Suprapubic skin (tissue), 4 donors: Measurements from ENCODE around the gene COL18A1.

Experiments
- POLR2A ChIP-seq, 2 donors: fragments of 450-650 bp; IDR thresholded peaks; one replicate each; pipeline ENCODE4 v1.6.1; 2017; ENCODE audit warnings: antibody characterized with exemption in 2 of 2, mild to moderate bottlenecking in 2 of 2, moderate library complexity in 2 of 2
- POLR2AphosphoS5 ChIP-seq, 3 donors: sonication (generic); formaldehyde crosslinking; IDR thresholded peaks; one replicate each; pipeline ENCODE4 v1.6.1; 2017; ENCODE audit warnings: antibody characterized with exemption in 3 of 3
- TF ChIP-seq, protein P1 (sequence below), 2 donors: fragments of 200-600 bp in 1 of 2; fragments of 450-650 bp in 1 of 2; sonication (generic) in 1 of 2; IDR thresholded peaks; one replicate each; pipeline ENCODE4 v1.5.1; 2016 to 2019; ENCODE audit warnings: antibody characterized with exemption in 2 of 2, mild to moderate bottlenecking in 1 of 2, moderate library complexity in 1 of 2

DNA sequence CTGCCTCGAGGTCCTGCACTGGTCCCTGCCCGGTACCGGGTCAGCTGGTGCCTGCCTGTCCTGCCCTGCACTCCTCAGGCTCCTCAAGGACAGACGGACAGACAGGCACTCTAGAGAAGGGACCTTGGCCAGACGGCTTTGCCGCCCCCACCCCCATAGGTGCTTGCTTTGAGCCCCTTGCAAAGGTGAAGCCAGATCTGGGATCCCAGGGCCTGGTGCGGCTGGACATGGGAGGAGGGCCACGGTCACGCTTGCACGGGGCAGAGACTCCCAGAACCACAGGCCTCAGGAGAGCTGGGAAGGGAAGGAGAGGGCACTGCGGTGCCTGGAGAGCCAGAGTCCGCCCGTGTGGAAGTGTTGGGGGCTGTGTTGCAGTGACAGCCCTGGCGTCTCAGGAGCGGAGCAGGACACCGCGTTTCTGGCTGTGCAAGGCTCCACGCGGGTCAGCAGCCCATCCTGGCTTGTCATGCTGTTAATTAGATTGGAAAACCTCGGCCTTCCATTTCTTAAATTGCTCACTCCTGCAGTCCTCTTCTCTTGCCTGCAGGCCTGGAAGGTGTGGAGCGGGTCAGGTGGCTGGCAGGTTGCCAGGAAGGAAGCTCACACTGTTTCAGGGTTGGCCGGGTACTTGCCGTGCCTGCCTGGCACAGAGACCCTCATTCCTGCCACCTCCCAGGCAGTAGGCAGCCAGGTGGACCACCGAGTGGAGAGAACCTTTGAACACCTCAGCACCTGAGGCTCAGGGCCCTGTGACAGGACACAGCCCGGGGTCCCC, 16.3 kb downstream of the COL18A1 start:
- TF ChIP-seq, protein P1, sequence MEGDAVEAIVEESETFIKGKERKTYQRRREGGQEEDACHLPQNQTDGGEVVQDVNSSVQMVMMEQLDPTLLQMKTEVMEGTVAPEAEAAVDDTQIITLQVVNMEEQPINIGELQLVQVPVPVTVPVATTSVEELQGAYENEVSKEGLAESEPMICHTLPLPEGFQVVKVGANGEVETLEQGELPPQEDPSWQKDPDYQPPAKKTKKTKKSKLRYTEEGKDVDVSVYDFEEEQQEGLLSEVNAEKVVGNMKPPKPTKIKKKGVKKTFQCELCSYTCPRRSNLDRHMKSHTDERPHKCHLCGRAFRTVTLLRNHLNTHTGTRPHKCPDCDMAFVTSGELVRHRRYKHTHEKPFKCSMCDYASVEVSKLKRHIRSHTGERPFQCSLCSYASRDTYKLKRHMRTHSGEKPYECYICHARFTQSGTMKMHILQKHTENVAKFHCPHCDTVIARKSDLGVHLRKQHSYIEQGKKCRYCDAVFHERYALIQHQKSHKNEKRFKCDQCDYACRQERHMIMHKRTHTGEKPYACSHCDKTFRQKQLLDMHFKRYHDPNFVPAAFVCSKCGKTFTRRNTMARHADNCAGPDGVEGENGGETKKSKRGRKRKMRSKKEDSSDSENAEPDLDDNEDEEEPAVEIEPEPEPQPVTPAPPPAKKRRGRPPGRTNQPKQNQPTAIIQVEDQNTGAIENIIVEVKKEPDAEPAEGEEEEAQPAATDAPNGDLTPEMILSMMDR (IDR thresholded peaks at IDR 0.05), result no peak
- TF ChIP-seq POLR2A (IDR thresholded peaks at IDR 0.05), result no peak
- TF ChIP-seq POLR2AphosphoS5 (IDR thresholded peaks at IDR 0.05), result no peak
